NCI-H2029 treated with DMSO at 0.1 percent for 48 hours (cell line): ENCODE measurements around the gene PPP6R2.

Source experiments
- DNase-seq: peaks from one replicate; lab custom pipeline; 2025; lab: John Stamatoyannopoulos, UW

Gene PPP6R2

GRCh38 chr22:50342651-50343540 is at the start of gene PPP6R2:
Gene PPP6R2, plus strand, starts transcription at chr22:50343327. Its CDS starts 50,582 bp downstream, at chr22:50393909.
- no peak for DNase-seq

- no peak for DNase-seq
Measured at GRCh38 chr22:50293441-50294318, 49.4 kb upstream of the PPP6R2 start.

- no peak for DNase-seq
Measured at GRCh38 chr22:50294319-50294656, 48.8 kb upstream of the PPP6R2 start.

GRCh38 chr22:50296658-50297490 is 46.3 kb upstream of the PPP6R2 start:
- DNase-seq, result no peak

GRCh38 chr22:50297510-50298265 is 45.4 kb upstream of the PPP6R2 start:
- DNase-seq, result no peak

GRCh38 chr22:50298266-50298637 is 44.9 kb upstream of the PPP6R2 start:
- DNase-seq, result no peak

GRCh38 chr22:50298937-50299784 is 44.0 kb upstream of the PPP6R2 start:
- DNase-seq, result no peak

GRCh38 chr22:50299785-50300619 is 43.1 kb upstream of the PPP6R2 start:
- no peak for DNase-seq

- no peak for DNase-seq
Measured at GRCh38 chr22:50300620-50301257, 42.4 kb upstream of the PPP6R2 start.

- no peak for DNase-seq
Measured at GRCh38 chr22:50301581-50301991, 41.5 kb upstream of the PPP6R2 start.

- no peak for DNase-seq
Measured at GRCh38 chr22:50302041-50302541, 41.0 kb upstream of the PPP6R2 start.

- no peak for DNase-seq
Measured at GRCh38 chr22:50302564-50302963, 40.6 kb upstream of the PPP6R2 start.

GRCh38 chr22:50303515-50303847 is 39.6 kb upstream of the PPP6R2 start:
- no peak for DNase-seq

GRCh38 chr22:50303848-50304527 is 39.1 kb upstream of the PPP6R2 start:
- no peak for DNase-seq

GRCh38 chr22:50304528-50305392 is 38.4 kb upstream of the PPP6R2 start:
- no peak for DNase-seq

GRCh38 chr22:50305393-50305922 is 37.7 kb upstream of the PPP6R2 start:
- no peak for DNase-seq

GRCh38 chr22:50305923-50306566 is 37.1 kb upstream of the PPP6R2 start:
- peak; percentile 18 for DNase-seq
